Neutrophil (primary cell): ENCODE data around the gene PNPO.

Experiments
- H3K27ac ChIP-seq: fragments of 200-600 bp; sonication (generic); 2 replicates; pipeline ENCODE4 v1.5.1; 2016; ENCODE audit warnings: mild to moderate bottlenecking, moderate library complexity
- H3K27me3 ChIP-seq: fragments of 200-600 bp; sonication (generic); 2 replicates; pipeline ENCODE4 v1.6.0; 2016; ENCODE audit warnings: mild to moderate bottlenecking
- H3K36me3 ChIP-seq: fragments of 200-600 bp; sonication (generic); 2 replicates; pipeline ENCODE4 v1.5.1; 2017
- H3K4me1 ChIP-seq, 2 experiments: fragments of 200-600 bp in 1 of 2; sonication (generic) in 1 of 2; 1 replicate in 1 of 2; 2 replicates in 1 of 2; pipeline versions ENCODE4 v1.5.1 to v1.6.1; 2013 to 2016; ENCODE audit warnings: low read depth in 1 of 2, low read length in 1 of 2, mild to moderate bottlenecking in 1 of 2, moderate library complexity in 1 of 2; ENCODE audit not compliant: control insufficient read depth in 1 of 2, insufficient read depth in 1 of 2
- H3K4me3 ChIP-seq, 2 experiments: fragments of 200-600 bp in 1 of 2; sonication (generic) in 1 of 2; 1 replicate in 1 of 2; 2 replicates in 1 of 2; pipeline ENCODE4 v1.5.1; 2013 to 2016; ENCODE audit warnings: low read depth in 1 of 2, low read length in 1 of 2, mild to moderate bottlenecking in 1 of 2, moderate library complexity in 1 of 2
- H3K9me3 ChIP-seq: fragments of 200-600 bp; sonication (generic); 2 replicates; pipeline ENCODE4 v1.5.1; 2016
- TF ChIP-seq, protein P1 (sequence below): fragments of 200-600 bp; sonication (generic); IDR thresholded peaks from 2 replicates; pipeline ENCODE4 v1.5.1; 2016; ENCODE audit warnings: antibody characterized with exemption

Gene PNPO

DNA sequence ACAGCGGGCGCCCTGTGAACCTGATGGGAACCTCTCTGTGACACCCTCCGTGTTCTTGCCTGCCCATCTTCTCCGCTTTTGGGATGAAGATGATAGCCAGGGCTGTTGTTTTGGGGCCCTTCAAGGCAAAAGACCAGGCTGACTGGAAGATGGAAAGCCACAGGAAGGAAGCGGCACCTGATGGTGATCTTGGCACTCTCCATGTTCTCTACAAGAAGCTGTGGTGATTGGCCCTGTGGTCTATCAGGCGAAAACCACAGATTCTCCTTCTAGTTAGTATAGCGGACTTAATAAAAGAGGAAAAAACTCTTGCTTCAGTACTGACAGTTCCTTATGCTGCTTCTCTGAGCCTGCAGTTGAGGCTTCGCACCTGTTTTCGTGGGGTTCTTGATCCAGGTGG is 40.1 kb downstream of the PNPO start:
- Histone ChIP-seq H3K9me3 (no peaks in the 10 kb centered on the region), H3K4me1 (no peaks in the 10 kb centered on the region), H3K36me3 (peaks cover 91% of the 10 kb centered on the region), H3K27me3 (no peaks in the 10 kb centered on the region), H3K27ac (peak overlapping the region; percentile 13), H3K4me3 (no peak overlapping the region)
- TF ChIP-seq, protein P1, sequence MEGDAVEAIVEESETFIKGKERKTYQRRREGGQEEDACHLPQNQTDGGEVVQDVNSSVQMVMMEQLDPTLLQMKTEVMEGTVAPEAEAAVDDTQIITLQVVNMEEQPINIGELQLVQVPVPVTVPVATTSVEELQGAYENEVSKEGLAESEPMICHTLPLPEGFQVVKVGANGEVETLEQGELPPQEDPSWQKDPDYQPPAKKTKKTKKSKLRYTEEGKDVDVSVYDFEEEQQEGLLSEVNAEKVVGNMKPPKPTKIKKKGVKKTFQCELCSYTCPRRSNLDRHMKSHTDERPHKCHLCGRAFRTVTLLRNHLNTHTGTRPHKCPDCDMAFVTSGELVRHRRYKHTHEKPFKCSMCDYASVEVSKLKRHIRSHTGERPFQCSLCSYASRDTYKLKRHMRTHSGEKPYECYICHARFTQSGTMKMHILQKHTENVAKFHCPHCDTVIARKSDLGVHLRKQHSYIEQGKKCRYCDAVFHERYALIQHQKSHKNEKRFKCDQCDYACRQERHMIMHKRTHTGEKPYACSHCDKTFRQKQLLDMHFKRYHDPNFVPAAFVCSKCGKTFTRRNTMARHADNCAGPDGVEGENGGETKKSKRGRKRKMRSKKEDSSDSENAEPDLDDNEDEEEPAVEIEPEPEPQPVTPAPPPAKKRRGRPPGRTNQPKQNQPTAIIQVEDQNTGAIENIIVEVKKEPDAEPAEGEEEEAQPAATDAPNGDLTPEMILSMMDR, result no peak

DNA sequence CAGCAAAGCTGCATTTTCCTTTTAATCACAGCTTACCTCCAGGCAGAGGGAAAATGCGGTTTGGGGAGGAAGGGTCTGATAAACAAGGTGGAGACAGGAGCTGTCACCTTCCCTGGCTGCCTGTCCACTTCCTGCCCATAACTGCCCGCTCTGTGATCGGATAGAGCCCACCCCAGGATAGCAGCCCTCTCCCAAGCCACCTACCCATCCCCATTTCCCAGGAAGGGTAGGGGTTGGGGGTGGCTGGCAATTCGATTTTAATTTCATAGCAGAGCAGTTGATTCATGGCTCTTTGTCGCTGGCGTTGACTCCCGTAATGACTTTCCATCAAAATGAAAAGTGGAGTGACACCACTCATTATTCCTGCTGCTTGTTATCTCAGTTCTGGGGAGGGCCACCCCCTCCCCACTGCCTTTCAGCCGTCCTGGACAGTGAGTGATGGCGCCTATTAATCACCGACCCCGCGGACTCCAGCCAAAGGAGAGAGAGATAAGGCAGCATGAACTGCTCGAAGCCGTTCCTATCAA is 40.8 kb downstream of the PNPO start:
- Histone ChIP-seq H3K4me1 (no peaks in the 10 kb centered on the region), H3K27me3 (peaks cover 4% of the 10 kb centered on the region), H3K4me3 (no peak overlapping the region), H3K27ac (no peak overlapping the region), H3K9me3 (no peaks in the 10 kb centered on the region), H3K36me3 (peaks cover 84% of the 10 kb centered on the region)
- TF ChIP-seq, protein P1, result no peak

DNA sequence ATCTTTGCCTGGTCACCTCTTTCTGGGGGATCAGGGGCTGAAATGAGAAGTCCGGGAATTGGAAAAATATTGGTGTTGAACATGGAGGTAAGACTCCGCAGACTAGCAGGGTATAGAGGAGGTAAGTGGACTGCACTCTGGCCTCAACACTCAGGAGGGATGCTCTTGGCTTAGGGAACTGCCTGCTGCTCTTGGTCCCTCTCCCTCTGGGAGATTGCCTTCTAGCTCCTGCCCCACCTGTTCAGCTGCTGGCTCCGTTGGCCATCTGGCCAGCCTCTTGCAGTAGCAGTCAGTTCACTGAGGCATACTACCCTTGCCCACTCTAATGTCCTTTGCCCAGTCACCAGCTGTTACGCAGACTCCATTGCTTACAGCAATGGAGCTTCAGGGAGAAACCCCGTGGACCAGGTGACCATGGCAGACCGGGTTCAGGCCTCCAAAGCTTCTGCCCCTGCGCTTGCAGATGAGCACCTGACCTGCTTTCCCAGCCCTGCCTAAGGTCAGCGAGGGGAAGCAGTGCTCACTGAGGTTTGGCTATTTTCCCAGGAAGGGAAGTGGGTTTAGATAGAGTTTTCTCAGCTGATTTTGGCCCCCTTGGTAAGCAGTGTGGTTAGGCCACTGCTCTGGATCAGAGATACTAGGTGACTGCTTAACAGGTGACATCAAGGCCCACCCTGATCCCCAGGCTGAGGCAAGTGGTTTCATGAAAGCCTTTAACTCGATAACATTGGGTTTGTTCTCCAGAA is 41.4 kb downstream of the PNPO start:
- no peaks in the 10 kb centered on the region for H3K9me3 ChIP-seq
- H3K4me1 ChIP-seq, result no peaks in the 10 kb centered on the region
- H3K36me3 ChIP-seq, result peaks cover 78% of the 10 kb centered on the region
- TF ChIP-seq, protein P1, result no peak
- no peak overlapping the region for H3K27ac ChIP-seq
- peaks cover 10% of the 10 kb centered on the region for H3K27me3 ChIP-seq
- no peak overlapping the region for H3K4me3 ChIP-seq

DNA sequence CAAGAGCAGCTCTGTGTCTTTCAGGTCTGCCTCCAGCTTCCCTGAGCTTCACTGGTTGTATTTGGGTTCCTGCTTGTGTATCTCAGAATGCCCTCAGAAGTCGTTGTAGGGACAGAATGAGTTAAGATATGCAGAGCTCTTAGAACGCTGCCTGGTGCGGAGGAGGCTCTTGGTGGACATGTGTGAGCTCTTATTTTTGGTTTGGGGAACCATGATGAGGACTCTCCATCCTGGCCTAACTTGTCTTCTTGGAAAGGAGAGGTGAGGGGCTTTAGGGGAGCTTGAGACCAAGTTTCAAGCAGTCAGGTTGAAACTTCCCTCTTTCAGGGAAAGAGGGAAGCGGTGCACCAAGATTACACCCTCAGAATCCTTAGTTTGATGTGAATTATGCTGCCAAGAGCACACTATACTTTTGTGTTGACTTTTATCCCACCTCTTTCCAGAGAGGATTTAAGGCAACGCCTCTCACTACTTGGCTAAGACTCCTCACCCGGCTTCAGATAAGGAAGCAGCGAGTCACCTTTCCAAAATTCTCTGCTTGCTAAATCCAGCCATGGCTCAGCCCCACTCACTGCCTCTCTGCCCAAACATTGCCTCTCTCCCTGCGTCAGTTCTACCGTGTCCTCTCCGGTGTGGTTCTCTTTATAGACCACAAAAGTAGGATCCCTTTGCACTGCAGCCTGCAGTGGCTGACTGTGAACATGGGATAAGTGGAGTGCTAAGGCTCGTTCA is 42.3 kb downstream of the PNPO start:
- TF ChIP-seq, protein P1, result no peak
- peaks cover 69% of the 10 kb centered on the region for H3K36me3 ChIP-seq
- H3K27me3 ChIP-seq, result peaks cover 15% of the 10 kb centered on the region
- H3K4me1 ChIP-seq, result no peaks in the 10 kb centered on the region
- no peaks in the 10 kb centered on the region for H3K9me3 ChIP-seq
- no peak overlapping the region for H3K27ac ChIP-seq
- H3K4me3 ChIP-seq, result no peak overlapping the region

DNA sequence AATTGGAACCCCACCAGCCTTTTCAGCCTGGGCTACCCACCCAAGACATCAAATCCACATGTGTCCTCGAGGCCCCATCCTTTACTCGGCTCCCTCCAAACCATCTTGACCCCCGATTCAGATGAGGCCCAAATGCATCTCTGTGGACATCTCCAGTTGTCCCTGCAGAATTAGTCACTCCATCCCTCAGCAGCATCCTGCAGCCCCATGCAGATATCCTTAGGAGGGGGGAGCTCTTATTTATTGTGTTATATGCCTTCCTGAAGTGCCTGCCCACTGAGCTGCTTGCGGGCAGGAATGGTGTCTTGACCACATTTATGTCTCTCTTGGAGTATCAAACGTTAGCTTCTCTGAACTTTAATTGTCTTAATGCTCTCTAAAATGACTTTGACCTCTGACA is 45.1 kb downstream of the PNPO start:
- Histone ChIP-seq H3K36me3 (peaks cover 41% of the 10 kb centered on the region), H3K4me1 (no peaks in the 10 kb centered on the region), H3K27ac (no peak overlapping the region), H3K4me3 (no peak overlapping the region), H3K27me3 (peaks cover 25% of the 10 kb centered on the region), H3K9me3 (no peaks in the 10 kb centered on the region)
- TF ChIP-seq, protein P1, result no peak
